Measurements from ENCODE around the gene FGFR2. TPM values are rescaled to one million over a fixed set of nuclear protein-coding genes. Genes with fewer than 3 reads are reported as not detected.

Gene FGFR2
- total and polyA plus RNA-seq, 8 donors: 48.0 to 350 (median 278) TPM

DNA sequence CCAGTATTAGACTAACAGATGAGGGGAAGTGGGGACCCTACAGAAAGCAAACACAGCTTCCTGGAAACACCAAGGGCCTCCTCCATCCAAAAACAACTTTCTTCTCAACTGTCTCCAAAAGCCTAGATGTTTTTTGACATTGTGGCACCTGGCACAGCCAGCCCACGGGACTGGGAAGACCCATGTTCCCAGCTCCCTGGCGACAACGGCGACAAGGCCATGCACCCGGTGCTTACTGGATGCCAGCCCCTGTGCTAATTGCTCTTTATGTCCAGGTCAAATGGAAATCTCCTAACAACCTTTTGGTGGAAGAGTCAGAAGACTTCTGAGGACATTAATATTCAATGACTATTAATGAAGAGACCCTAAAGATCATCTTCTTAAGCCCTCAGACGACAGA, 7.1 kb downstream of the FGFR2 start:
- TF ChIP-seq, protein P1, sequence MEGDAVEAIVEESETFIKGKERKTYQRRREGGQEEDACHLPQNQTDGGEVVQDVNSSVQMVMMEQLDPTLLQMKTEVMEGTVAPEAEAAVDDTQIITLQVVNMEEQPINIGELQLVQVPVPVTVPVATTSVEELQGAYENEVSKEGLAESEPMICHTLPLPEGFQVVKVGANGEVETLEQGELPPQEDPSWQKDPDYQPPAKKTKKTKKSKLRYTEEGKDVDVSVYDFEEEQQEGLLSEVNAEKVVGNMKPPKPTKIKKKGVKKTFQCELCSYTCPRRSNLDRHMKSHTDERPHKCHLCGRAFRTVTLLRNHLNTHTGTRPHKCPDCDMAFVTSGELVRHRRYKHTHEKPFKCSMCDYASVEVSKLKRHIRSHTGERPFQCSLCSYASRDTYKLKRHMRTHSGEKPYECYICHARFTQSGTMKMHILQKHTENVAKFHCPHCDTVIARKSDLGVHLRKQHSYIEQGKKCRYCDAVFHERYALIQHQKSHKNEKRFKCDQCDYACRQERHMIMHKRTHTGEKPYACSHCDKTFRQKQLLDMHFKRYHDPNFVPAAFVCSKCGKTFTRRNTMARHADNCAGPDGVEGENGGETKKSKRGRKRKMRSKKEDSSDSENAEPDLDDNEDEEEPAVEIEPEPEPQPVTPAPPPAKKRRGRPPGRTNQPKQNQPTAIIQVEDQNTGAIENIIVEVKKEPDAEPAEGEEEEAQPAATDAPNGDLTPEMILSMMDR (IDR thresholded peaks at IDR 0.05): no peak
- H3K27ac ChIP-seq: no peak overlapping the region
- H3K4me3 ChIP-seq: no peak overlapping the region
- DNase-seq (no peak), ATAC-seq (no peak)
- peaks cover 0 to 3% of the 10 kb centered on the region in 2 donors for H3K4me1 ChIP-seq
- peaks cover 0 to 39% of the 10 kb centered on the region in 2 donors for H3K27me3 ChIP-seq
- H3K9me3 ChIP-seq: no peaks in the 10 kb centered on the region
- intact Hi-C loops (cut with DNase I): no loop called here
- H3K36me3 ChIP-seq: no peaks in the 10 kb centered on the region

DNA sequence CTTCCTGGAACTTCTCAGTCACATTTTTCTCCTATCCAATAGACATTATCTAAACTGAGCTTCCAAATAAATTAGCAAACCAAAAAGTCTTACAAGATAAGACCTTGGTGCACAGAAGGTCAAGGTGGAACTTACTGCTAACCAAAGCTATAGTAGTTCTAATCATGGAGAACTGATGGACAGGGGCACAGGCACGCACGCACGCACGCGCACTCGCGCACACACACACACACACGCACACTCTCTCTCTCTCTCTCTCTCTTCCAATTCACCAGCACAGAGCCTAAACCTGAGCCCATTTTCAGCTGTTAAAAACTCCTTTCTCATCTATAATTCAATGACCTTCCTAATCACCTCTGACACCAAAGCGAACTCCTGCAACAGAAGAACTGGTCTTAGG, 7.5 kb downstream of the FGFR2 start:
- intact Hi-C loops (cut with DNase I): no loop called here
- no peaks in the 10 kb centered on the region for H3K9me3 ChIP-seq
- DNase-seq (no peak), ATAC-seq (no peak)
- TF ChIP-seq, protein P1 (IDR thresholded peaks at IDR 0.05): no peak
- H3K27me3 ChIP-seq: peaks cover 0 to 34% of the 10 kb centered on the region in 2 donors
- no peak overlapping the region for H3K4me3 ChIP-seq
- H3K27ac ChIP-seq: no peak overlapping the region
- peaks cover 0 to 3% of the 10 kb centered on the region in 2 donors for H3K4me1 ChIP-seq
- no peaks in the 10 kb centered on the region for H3K36me3 ChIP-seq

DNA sequence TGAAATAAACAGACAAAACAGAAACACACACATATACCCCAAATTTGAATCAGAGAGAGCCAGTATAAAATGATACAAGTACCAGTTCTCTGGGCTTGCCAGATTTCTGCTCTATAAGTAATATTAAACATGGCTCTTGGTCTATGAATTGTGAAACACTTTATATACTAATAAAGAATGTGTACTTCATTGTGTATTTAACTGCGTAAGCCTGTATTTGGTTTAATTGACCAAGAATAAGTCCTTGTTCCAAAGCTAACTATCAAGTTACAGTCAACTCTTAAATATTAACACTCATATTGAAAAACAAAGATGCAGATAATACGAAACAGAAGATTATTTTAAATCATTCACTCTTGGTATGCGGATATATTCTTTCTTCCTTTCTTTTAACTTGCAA, 8.7 kb downstream of the FGFR2 start:
- Histone ChIP-seq H3K27me3 (peaks cover 0 to 22% of the 10 kb centered on the region in 2 donors), H3K9me3 (no peaks in the 10 kb centered on the region), H3K27ac (no peak overlapping the region), H3K36me3 (no peaks in the 10 kb centered on the region), H3K4me1 (no peaks in the 10 kb centered on the region), H3K4me3 (no peak overlapping the region)
- TF ChIP-seq, protein P1 (IDR thresholded peaks at IDR 0.05): no peak
- intact Hi-C loops (cut with DNase I): no loop called here
- ATAC-seq (no peak), DNase-seq (no peak)

DNA sequence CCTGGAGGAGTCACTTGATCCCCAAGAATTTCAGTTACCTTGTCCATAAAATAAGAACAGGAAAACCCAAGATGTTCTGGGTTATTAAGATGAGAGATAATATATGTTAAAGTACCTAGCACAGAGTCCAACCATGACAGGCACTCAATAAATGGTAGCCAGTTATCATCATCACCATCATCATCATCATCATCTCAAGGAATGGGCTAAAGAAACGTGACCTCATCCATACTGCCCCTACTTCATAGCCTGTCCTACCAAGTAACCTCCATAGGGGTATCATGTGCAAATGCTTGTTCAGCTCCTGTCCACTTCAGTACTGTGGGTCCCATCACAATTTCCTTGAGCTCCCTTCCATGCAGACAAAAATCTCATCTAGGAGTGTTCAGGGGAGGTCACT, 14.4 kb downstream of the FGFR2 start:
- no peak overlapping the region for H3K4me3 ChIP-seq
- DNase-seq (no peak), ATAC-seq (no peak)
- no peak overlapping the region for H3K27ac ChIP-seq
- H3K36me3 ChIP-seq: no peaks in the 10 kb centered on the region
- peaks cover 0 to 6% of the 10 kb centered on the region in 2 donors for H3K4me1 ChIP-seq
- H3K27me3 ChIP-seq: no peaks in the 10 kb centered on the region
- TF ChIP-seq, protein P1 (IDR thresholded peaks at IDR 0.05): no peak
- H3K9me3 ChIP-seq: no peaks in the 10 kb centered on the region
- intact Hi-C loops (cut with DNase I): no loop called here

DNA sequence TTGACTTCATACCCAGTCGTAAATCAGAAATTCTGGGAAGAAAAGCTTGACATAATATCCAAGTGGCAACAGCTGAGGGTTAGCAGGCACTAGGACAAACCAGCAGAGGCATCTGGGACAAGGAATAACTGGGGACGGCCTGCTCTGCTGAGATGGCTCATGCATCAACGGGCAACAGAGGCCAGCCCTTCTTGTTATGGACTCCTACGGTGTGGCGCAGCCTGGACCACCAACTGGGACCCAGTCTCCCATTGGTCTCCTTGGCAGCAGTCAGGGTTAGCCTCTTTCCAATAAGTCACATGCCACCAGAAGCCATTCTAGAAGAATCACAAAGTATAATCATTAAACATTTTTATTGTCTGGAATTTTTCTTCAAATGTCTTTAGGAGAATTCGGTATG, 15.0 kb downstream of the FGFR2 start:
- no peaks in the 10 kb centered on the region for H3K27me3 ChIP-seq
- TF ChIP-seq, protein P1 (IDR thresholded peaks at IDR 0.05): no peak
- no peak for ATAC-seq
- H3K9me3 ChIP-seq: no peaks in the 10 kb centered on the region
- no peak for DNase-seq
- H3K36me3 ChIP-seq: no peaks in the 10 kb centered on the region
- peaks cover 0 to 6% of the 10 kb centered on the region in 2 donors for H3K4me1 ChIP-seq
- no peak overlapping the region for H3K27ac ChIP-seq
- H3K4me3 ChIP-seq: no peak overlapping the region
- intact Hi-C loops (cut with DNase I): no loop called here

All from left lung (tissue), 10 donors.